ENCODE results near the gene PANK2. TPM values are rescaled to one million over a fixed set of nuclear protein-coding genes. Genes with fewer than 3 reads are reported as not detected.

PANK2 gene
- total and polyA plus RNA-seq, 2 of the 8 experiments (the other 6 are each of a cell fraction or from before 2014, with no cell fraction given): 17.1 to 57.5 TPM

- CTCF ChIA-PET (ENCODE audit: partially characterized antibody): interaction anchor here (1.6 to 3.2 kb wide), 2 partner anchors 10 to 175 kb away, joined by 3 to 10 read pairs; no protein-coding TSS in a partner anchor
- Histone ChIP-seq H3K27ac (ENCODE audit: low read depth, low read length) (no peak overlapping the region), H3K4me2 (ENCODE audit: insufficient read depth in 1 of 2, low read depth in 2 of 2, low read length in 2 of 2) (peak overlapping the region in 1 of 2 experiments; percentile 45; a peak in 1 of 4 replicates)
These were observed 7.1 kb downstream of the PANK2 start for GRCh38 chr20:3896302-3896701.

More at GRCh38 chr20:3896302-3896701, 7.1 kb downstream of the PANK2 start:
- H2BK20ac ChIP-seq (ENCODE audit: low read length): no peak overlapping the region
- H4K91ac ChIP-seq (replicated peaks; ENCODE audit: insufficient read length, low read length): no peak overlapping the region
- TF ChIP-seq JUND (IDR thresholded peaks at IDR 0.05; ENCODE audit: low read length) (no peak), CHD1 (IDR thresholded peaks at IDR 0.05; ENCODE audit: low read depth, low read length) (no peak), SP4 (IDR thresholded peaks at IDR 0.05; ENCODE audit: low read length) (no peak), GABPA (IDR thresholded peaks at IDR 0.05; ENCODE audit: borderline replicate concordance, insufficient read depth, low read length) (no peak), ATF3 (IDR thresholded peaks at IDR 0.05; ENCODE audit: insufficient read depth, low read depth, low read length) (no peak), SIRT6 (IDR thresholded peaks at IDR 0.05; ENCODE audit: low read length) (no peak), PHF8 (conservative IDR thresholded peaks at IDR 0.05; ENCODE audit: low read depth, low read length) (no peak), RXRA (IDR thresholded peaks at IDR 0.05; ENCODE audit: insufficient read depth, low read depth, low read length) (no peak), SUZ12 (IDR thresholded peaks at IDR 0.05; ENCODE audit: low read length) (no peak), CBX5 (IDR thresholded peaks at IDR 0.05; ENCODE audit: low read depth, low read length) (no peak), SIX5 (IDR thresholded peaks at IDR 0.05; ENCODE audit: low read depth, low read length) (no peak), EGR1 (IDR thresholded peaks at IDR 0.05; ENCODE audit: borderline replicate concordance, low read depth, low read length) (no peak), SP2 (IDR thresholded peaks at IDR 0.05; ENCODE audit: low read length) (no peak), POU5F1 (IDR thresholded peaks at IDR 0.05; ENCODE audit: low read depth, low read length) (no peak), ASH2L (IDR thresholded peaks at IDR 0.05; ENCODE audit: low read length) (no peak)
- H3K4ac ChIP-seq (replicated peaks; ENCODE audit: insufficient read length, low read depth, low read length): no peak overlapping the region
- H3K36me3 ChIP-seq (ENCODE audit: control insufficient read depth in 2 of 4, insufficient read depth in 4 of 4, low read length in 3 of 4): peaks cover 0 to 17% (median under 1%) of the 10 kb centered on the region in 4 experiments; a peak in 3 of 8 replicates
- no peak overlapping the region for H2BK15ac ChIP-seq (ENCODE audit: low read length)
- H4K20me1 ChIP-seq (replicated peaks in 1 of 2; ENCODE audit: control insufficient read depth in 1 of 2, insufficient read depth in 2 of 2, low read length in 2 of 2): peaks cover 40% of the 10 kb centered on the region in 2 experiments
- no peak overlapping the region for H2BK12ac ChIP-seq (ENCODE audit: low read depth, low read length)
- H3K9ac ChIP-seq (replicated peaks in 1 of 4; ENCODE audit: extremely low read depth in 1 of 4, low read depth in 3 of 4, low read length in 3 of 4): no peak overlapping the region
- no peaks in the 10 kb centered on the region for H3K27me3 ChIP-seq (replicated peaks in 1 of 4; ENCODE audit: control insufficient read depth in 3 of 4, extremely low read depth in 1 of 4, insufficient read depth in 3 of 4, low read length in 3 of 4)
- no peak overlapping the region for H3K23ac ChIP-seq (ENCODE audit: insufficient read length)
- H2AK5ac ChIP-seq (ENCODE audit: low read depth, low read length): no peak overlapping the region
- no peak overlapping the region for H3K18ac ChIP-seq (ENCODE audit: extremely low read depth, low read length)
- H3K4me3 ChIP-seq (ENCODE audit: extremely low read depth in 1 of 4, insufficient read depth in 2 of 4, low read depth in 3 of 4, low read length in 4 of 4): no peak overlapping the region
- H4K5ac ChIP-seq (ENCODE audit: insufficient read length, low read depth, low read length): no peak overlapping the region
- H3K9me3 ChIP-seq (ENCODE audit: insufficient read depth in 2 of 2, low read depth in 1 of 2, low read length in 1 of 2): no peaks in the 10 kb centered on the region
- H2BK5ac ChIP-seq (ENCODE audit: low read depth, low read length): no peak overlapping the region
- H3K79me2 ChIP-seq (ENCODE audit: control insufficient read depth in 1 of 2, insufficient read depth in 2 of 2, low read length in 2 of 2): peaks cover 70 to 98% of the 10 kb centered on the region in 2 experiments
- peaks cover under 1% of the 10 kb centered on the region; the same call in 1 of the 2 replicates for H3K23me2 ChIP-seq (ENCODE audit: low read depth, low read length)
- no peak overlapping the region for H2BK120ac ChIP-seq (replicated peaks; ENCODE audit: low read depth, low read length)
- FAIRE-seq (no peak), DNase-seq (ENCODE audit: low read depth in 1 of 2, low spot score in 2 of 2) (no peak)
- no peaks in the 10 kb centered on the region; the same call in 1 of the 2 replicates for H3K79me1 ChIP-seq (ENCODE audit: low read depth, low read length)
- H3K56ac ChIP-seq (replicated peaks; ENCODE audit: insufficient read length, low read depth, low read length): no peak overlapping the region
- WGBS, 2 experiments (ENCODE audit: extremely low coverage in 1 of 2, insufficient coverage in 1 of 2, insufficient read length in 1 of 2, insufficient replicate concordance in 2 of 2, low coverage in 1 of 2, low lambda C conversion rate in 2 of 2, missing lambda C conversion rate in 1 of 2): 93% methylated on average over 4 of the region's 4 CpGs; no CpG with 5 or more reads in 1 of the 2 experiments
- no peak overlapping the region for H4K8ac ChIP-seq (ENCODE audit: extremely low read depth, insufficient read depth, low read length)
- POLR2A ChIA-PET (ENCODE audit: partially characterized antibody): interaction anchor here (0.6 to 3.0 kb wide), 4 partner anchors 8 to 40 kb away, joined by 3 to 25 read pairs (median 10); partner anchors contain the start of gene PANK2
- peaks cover 0 to 2% (median 0%) of the 10 kb centered on the region in 4 experiments; a peak in 2 of 7 replicates for H3K4me1 ChIP-seq (replicated peaks in 1 of 4; ENCODE audit: control insufficient read depth in 3 of 4, insufficient read depth in 4 of 4, low read length in 3 of 4)
- H3K14ac ChIP-seq (ENCODE audit: insufficient read length): no peak overlapping the region
- no peak overlapping the region for H2AFZ ChIP-seq (ENCODE audit: low read length)
